ENCODE data around the gene DPH1.

- TF ChIP-seq CTCF (conservative IDR thresholded peaks at IDR 0.05) (no peak), ZFX (IDR thresholded peaks at IDR 0.05) (no peak)
Measured at GRCh38 chr17:2019723-2020122, 10.2 kb upstream of the DPH1 start.

All from C4-2B (cell line).